H1 (cell line): Measurements from ENCODE around the gene PXDN. TPM values are rescaled to one million over a fixed set of nuclear protein-coding genes. Genes with fewer than 3 reads are reported as not detected.

Experiments used
- BRCA1 ChIP-seq: IDR thresholded peaks from 2 replicates; pipeline ENCODE4 v1.6.1; 2012; ENCODE audit warnings: low read depth, low read length, improper control_type of control experiment
- CHD7 ChIP-seq: fragments of 300-600 bp; sonication (generic); IDR thresholded peaks from 2 replicates; pipeline ENCODE4 v1.7.1; 2012; ENCODE audit warnings: low read length, moderate library complexity, mild to moderate bottlenecking, inconsistent platforms; ENCODE audit not compliant: insufficient replicate concordance
- CTBP2 ChIP-seq: IDR thresholded peaks from 2 replicates; pipeline ENCODE4 v1.7.0; 2011; ENCODE audit warnings: borderline replicate concordance, mild to moderate bottlenecking, moderate library complexity, mixed read lengths, low read length; ENCODE audit not compliant: insufficient read depth, insufficient read length
- JUN ChIP-seq: IDR thresholded peaks from 2 replicates; pipeline ENCODE4 v1.6.1; 2011; ENCODE audit warnings: low read depth, mild to moderate bottlenecking, improper control_type of control experiment, low read length
- JUND ChIP-seq: IDR thresholded peaks from 2 replicates; pipeline ENCODE4 v1.6.1; 2011; ENCODE audit warnings: mild to moderate bottlenecking, improper control_type of control experiment, low read length
- KDM1A ChIP-seq: fragments of 200-600, 300-600 bp; sonication (generic); IDR thresholded peaks from 2 replicates; pipeline ENCODE4 v1.7.1; 2016; ENCODE audit warnings: mild to moderate bottlenecking, low read length, borderline replicate concordance
- NRF1 ChIP-seq: IDR thresholded peaks from 2 replicates; pipeline ENCODE4 v1.6.1; 2011; ENCODE audit warnings: mild to moderate bottlenecking, low read depth, low read length, improper control_type of control experiment
- RFX5 ChIP-seq: IDR thresholded peaks from 2 replicates; pipeline ENCODE4 v1.6.1; 2011; ENCODE audit warnings: low read depth, low read length, improper control_type of control experiment, borderline replicate concordance
- polyA plus RNA-seq, 7 experiments: library from polyadenylated mRNA; depleted of rRNA in 3 of 7; stranded (reverse) in 5 of 7; unstranded in 2 of 7; fragments of >200 nt in 5 of 7; fragments of 200-250 nt in 2 of 7; gene quantifications; 1 replicate in 5 of 7; 2 replicates in 1 of 7; 4 replicates in 1 of 7; pipeline versions ENCODE4 v1.2.1 to v1.2.3, GENCODE V29; 2011 to 2013; ENCODE audit warnings: missing spikeins in 2 of 7, mixed read lengths in 2 of 7
- total RNA-seq: library from RNA; stranded (reverse); fragmentation: NEBNext Ultra II Directional; extraction: Animal tissue kit (Norgen Biotek cat#: 25700); gene quantifications from 2 replicates; pipeline ENCODE4 v1.2.1, GENCODE V29; 2021

PXDN gene
- total and polyA plus RNA-seq, 2 of the 8 experiments (the other 6 are each of a cell fraction or from before 2014, with no cell fraction given): 104 to 141 TPM

DNA sequence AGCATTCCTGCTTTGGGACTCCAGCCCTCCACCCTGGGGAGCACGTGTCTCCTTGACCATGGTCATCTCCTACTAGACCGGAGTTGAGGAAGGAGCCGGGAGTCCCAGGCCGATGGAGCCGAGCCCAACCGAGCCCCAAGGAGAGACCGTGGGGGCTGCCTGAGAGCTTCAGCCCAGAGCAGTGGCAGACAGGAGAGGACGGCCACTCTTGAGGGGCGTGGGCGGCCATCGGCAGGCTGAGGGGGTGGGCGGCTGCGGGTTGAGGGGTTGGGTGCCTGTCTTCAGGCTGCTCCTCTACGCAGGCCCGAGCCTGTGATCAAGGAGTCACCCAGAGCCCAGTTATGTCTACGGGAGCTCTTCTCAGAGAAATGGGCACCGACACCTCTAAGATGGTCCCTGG, 158.7 kb downstream of the PXDN start (continued):
- TF ChIP-seq CHD7: no peak
- no peak for TF ChIP-seq CTBP2
- no peak for TF ChIP-seq JUND
- no peak for TF ChIP-seq KDM1A
- no peak for TF ChIP-seq NRF1
- TF ChIP-seq JUN: no peak
- no peak for TF ChIP-seq BRCA1
- no peak for TF ChIP-seq RFX5
